HG02798 (cell line): Measurements from ENCODE around the gene C2CD4D.

ENCODE experiments used
- ATAC-seq: cut with Tn5 transposase; IDR thresholded peaks from one replicate; pipeline ENCODE4 v1.9.1; 2021; ENCODE audit warnings: mild to moderate bottlenecking; ENCODE audit not compliant: unreplicated experiment, poor library complexity

The C2CD4D gene

GRCh38 chr1:151799179-151800022 lies 40.2 kb downstream of the C2CD4D start:
- ATAC-seq = no peak

- no peak for ATAC-seq
These were observed 41.0 kb downstream of the C2CD4D start for GRCh38 chr1:151798571-151798970.

- no peak for ATAC-seq
These were observed 48.5 kb downstream of the C2CD4D start for GRCh38 chr1:151790940-151791651.

GRCh38 chr1:151790071-151790939 lies 49.3 kb downstream of the C2CD4D start, which contains the start of gene TDRKH:
Gene TDRKH (minus strand): TSS chr1:151790500. CDS start chr1:151783022, 7,478 bp downstream.
- peak; percentile 97 for ATAC-seq
